GM21825 (cell line): Measurements from ENCODE around the gene MUC4.
"Not testable (repeated sequence)": the region's sequence is repeated elsewhere in the genome, so short reads cannot be mapped to it uniquely, and the experiment has no call there.

Source experiments
- ATAC-seq: cut with Tn5 transposase; IDR thresholded peaks from one replicate; pipeline ENCODE4 v1.9.1; 2021; ENCODE audit warnings: mild to moderate bottlenecking, moderate library complexity; ENCODE audit not compliant: unreplicated experiment

The MUC4 gene

GRCh38 chr3:195788711-195789581 lies 22.8 kb downstream of the MUC4 start:
- ATAC-seq, result no peak

- ATAC-seq, result not testable (repeated sequence)
Measured at GRCh38 chr3:195785781-195786405, 25.8 kb downstream of the MUC4 start.

DNA sequence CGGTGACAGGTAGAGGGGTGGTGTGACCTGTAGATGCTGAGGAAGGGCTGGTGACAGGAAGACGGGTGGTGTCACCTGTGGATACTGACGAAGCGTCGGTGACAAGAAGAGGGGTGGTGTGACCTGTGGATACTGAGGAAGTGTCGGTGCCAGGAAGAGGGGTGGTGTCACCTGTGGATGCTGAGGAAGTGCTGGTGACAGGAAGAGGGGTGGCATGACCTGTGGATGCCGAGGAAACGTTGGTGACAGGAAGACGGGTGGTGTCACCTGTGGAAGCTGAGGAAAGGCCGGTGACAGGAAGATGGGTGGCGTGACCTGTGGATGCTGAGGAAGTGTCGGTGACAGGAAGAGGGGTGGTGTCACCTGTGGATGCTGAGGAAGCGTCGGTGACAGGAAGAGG lies 27.7 kb downstream of the MUC4 start:
- ATAC-seq, result not testable (repeated sequence)

GRCh38 chr3:195781236-195781635 lies 30.5 kb downstream of the MUC4 start:
- ATAC-seq, result not testable (repeated sequence)

GRCh38 chr3:195777975-195778374 lies 33.8 kb downstream of the MUC4 start:
- no peak for ATAC-seq

DNA sequence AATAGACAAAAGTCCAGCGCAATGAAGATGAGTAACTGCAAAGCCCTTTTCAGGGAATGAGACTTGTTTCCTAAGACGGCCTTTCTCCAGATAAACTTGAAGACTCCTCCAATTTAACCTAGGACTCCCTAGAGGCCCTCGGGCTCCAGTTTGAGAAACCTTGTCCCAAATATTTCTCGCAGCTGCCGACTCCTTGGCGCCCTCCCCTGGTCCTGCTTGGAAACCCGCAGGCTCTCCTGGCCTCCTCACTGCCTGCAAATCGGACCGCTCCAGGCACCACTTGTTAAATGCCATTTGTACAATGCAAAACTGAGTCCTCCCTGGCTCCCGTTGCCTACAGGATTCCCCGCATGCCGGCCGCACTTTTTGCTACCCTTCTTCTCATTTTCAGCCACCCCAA lies 36.8 kb downstream of the MUC4 start:
- no peak for ATAC-seq

DNA sequence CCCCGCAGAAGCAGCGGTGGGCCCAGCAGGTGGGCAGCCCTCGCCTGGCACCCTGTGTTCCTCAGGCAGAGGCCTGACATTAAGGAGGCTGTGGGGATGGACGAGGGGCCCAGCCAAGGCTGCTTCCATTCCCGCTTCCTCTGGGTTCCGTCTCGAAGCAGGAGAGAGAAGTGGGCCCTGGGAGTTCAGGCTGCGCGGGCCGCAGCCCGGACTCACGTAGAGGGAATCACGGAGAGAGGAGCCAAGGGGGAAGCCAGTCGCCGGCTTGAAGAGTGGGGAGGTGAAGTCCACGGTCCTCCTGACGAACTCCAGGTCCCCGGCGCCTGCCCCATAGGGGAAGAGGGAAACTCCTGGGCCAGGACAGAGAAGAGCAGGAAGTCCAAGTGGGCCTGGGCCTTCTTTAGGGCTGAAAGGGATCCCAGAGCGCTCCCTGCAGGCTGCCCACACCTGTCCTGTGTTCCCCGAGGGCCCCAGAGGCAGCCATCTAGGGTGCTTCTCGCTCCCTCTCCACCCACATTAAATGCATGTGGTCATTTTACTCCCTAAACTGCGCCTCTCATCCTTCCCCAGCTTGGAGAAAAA lies 37.7 kb downstream of the MUC4 start:
- ATAC-seq, result no peak

GRCh38 chr3:195771646-195772300 lies 40.0 kb downstream of the MUC4 start:
- no peak for ATAC-seq

DNA sequence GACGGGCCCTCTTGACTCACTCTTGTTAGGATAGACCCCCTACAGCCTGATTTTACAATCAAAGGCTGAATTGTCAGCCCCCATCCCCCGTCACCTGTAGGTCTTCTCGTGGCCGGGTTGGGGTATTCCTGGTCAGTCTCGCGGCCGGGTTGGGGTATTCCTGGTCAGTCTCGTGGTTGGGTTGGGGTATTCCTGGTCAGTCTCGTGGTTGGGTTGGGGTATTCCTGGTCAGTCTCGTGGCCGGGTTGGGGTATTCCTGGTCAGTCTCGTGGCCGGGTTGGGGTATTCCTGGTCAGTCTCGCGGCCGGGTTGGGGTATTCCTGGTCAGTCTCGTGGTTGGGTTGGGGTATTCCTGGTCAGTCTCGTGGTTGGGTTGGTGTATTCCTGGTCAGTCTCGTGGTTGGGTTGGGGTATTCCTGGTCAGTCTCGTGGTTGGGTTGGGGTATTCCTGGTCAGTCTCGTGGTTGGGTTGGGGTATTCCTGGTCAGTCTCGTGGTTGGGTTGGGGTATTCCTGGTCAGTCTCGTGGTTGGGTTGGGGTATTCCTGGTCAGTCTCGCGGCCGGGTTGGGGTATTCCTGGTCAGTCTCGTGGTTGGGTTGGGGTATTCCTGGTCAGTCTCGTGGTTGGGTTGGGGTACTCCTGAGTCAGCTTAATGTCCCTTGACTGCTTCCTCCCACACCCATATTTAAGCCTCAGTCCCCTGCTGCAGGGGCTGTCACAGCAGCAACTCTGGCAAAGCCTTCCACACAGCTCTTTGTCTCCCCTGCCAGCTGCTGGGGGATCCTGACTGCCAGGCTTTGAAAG lies 40.7 kb downstream of the MUC4 start:
- not testable (repeated sequence) for ATAC-seq

DNA sequence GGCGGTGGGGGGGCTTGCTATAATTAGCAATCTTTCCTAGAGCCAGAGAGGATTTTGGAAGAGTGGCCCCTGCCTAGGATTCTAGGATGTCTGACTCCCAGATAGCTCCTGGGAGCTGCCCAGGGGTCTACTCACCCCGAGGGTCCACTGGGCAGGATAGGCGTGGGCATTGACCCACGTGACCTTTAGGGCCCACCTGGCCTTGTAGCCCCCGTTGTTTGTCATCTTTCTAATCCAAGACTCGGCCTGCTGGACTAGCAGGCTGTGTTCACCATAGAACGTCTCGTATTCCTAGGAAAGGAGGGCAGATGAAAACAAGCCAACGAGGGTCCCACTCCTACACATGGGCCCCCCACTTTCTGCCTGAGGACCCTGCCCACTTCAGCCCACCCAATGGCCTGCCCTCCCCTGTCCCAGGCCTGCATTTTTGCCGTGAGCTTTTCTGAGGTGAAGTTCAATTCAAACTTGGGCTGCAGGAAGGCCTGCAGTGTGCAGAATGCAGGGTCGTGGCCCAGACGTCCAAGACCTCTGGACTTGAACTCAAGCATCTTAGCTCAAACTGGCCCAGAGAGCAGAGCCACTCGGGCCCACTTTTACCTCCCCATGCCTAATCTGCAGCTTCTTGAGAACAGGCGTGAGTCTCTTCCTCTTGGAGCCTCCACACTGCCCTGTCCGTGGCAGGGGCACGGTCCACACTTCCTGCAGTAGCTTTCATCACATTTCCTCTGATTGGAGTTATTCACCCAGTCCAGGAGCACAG lies 41.5 kb downstream of the MUC4 start:
- no peak for ATAC-seq

DNA sequence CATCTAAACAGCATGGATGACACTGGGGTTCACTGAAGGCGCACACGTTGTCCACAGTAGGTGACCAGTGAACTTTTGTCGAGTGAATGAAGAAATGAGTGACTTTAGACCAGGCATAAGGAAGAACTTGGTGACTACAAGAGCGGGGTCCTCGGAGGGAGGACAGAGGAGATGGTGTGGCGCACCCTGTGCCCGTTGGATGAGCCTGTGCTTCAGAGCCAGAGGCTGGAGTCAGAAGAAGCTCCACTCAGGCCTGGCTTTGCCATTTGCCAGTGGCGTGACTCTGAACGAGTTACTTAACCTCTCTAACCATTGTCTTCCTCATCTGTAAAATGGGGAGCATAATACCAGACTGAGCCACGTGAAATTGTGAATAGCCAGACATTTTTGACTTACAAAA lies 42.2 kb downstream of the MUC4 start:
- ATAC-seq, result no peak

GRCh38 chr3:195768831-195769303 lies 42.9 kb downstream of the MUC4 start:
- no peak for ATAC-seq

DNA sequence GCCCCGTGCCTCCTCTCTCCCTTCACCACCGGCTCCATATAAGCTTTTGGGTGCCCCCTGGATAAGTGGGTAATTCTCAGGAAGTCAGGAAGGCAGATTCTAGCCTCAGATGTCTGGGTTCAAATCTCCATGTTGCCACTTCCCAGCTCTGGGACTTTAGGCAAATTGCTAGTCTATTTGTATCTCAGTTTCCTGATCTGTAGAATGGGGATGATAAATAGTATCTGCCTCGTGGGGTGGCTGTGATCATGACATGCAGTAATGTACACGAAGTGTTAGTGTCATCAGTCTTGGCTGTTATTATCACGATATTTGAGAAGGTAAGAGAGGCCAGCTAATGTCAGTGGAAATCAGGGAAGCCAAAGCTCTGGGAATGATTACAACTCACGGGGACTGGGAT lies 43.3 kb downstream of the MUC4 start:
- no peak for ATAC-seq

DNA sequence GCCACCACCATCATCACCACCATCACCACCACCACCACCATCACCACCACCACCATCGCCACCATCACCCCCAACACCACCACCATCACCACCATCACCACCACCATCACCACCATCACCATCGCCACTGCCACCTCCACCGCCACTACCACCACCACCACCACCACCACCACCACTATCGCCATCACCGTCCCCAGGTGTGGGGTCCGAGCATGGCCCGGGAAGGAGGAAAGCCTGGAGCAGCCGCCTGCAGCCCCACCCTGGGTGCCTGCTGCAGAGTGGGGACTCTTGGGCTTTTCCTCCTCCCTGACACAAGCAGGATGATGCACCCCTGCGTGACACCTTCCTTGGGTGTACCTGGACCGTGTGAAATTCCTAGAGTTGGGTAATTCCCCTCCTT lies 43.9 kb downstream of the MUC4 start:
- ATAC-seq, result no peak

DNA sequence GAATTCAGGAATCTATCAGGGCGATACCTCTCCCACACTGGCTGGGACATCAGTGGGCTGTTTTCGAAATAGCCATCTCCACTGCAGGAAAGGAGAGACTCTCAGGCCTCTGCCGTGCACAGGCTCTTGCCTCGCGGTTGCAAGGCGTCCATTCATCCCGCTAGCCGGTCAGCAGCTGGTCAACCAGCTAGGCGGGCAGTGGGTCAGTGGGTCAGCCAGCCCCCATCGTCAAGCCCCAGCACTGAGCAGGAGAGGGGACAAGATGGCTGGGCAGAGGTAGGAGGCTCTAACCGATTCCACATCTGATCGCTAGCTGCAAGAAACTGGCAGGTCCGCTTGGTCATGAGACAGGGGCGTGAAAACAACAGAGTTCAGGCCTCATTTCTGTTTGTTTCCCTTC lies 45.1 kb downstream of the MUC4 start:
- no peak for ATAC-seq

DNA sequence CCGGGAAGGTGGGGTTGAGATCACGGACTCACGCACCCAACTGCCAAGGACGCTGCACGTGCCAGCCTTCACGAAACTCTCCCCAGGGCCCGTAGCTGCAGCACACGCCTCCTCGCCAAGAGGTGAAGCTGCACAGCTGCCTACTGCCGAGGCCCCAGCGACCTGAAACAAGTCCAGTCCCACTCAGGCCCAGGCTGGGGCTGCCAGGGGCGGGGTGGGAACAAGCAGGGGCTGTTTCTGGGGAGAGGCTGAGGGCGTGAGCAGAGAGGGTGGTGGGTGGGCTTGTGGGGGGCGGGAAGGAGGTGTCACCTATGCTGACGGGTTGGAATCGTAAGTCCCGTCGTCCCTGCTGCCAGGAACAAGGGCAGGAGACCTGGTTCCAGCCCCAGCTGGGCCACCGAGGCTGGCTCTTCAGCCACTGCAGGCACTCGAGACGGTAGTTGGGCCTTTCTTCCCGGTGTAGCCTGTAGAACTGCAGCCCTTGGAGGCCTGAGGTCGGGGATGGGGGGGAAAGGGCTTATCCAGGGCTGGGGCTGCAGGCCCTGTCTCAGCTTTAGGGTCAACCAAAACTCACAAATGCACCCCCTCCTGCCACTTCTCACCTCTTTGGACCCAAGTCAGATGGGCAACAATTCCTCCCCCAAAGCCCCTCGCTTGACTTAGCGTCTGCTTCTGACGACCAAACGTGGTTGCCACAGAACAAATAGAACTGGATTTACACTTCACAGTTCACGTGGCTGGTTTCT lies 46.6 kb downstream of the MUC4 start:
- ATAC-seq, result no peak

DNA sequence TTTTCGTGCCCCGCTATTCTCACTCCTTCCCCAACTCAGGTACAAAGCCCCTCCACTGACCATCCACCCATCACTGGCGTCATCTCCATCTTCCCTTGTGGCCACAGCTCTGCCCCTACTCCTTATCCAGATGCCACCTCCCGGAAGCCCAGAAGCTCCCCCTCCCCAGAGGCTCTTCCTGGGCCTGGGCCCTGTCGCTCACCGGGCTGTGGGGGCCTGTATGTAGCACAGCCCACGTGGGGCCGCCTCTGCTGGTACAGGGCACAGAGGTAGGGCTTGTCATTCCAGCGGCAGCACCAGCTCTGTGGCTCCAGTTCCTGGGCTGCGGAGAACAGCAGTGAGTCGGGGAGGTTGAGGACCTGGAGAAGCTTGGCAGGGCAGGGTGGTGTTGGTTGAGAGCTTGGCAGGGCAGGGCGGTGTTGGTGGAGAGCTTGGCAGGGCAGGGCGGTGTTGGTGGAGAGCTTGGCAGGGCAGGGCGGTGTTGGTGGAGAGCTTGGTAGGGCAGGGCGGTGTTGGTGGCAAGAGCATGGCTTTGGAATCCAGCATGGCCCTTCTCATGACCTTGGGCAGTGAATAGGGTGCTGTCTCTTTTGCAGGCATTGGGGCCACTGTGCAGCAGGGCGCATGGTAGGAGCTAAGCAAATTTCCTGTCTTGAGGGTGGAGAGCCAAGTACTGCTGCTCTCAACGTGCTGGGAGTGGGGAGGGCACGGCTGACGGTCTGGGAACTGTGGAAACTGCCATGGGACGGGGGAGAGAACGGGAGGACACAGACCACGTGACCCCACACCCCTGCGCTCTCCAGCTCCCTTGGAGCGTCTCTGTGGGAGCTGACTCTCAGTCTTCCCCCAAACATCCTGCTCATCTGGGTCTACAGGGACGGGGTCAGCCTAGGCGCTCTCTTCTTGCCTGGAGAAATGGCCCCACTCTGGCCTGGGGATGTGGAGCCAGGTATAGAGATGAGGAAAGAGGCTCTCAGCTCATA lies 47.6 kb downstream of the MUC4 start:
- ATAC-seq, result no peak
